ENCODE results near the gene CARD11. TPM values are rescaled to one million over a fixed set of nuclear protein-coding genes. Genes with fewer than 3 reads are reported as not detected.

Gene CARD11
- total and polyA plus RNA-seq, 8 donors = 2.7 to 8.1 (median 3.9) TPM

DNA sequence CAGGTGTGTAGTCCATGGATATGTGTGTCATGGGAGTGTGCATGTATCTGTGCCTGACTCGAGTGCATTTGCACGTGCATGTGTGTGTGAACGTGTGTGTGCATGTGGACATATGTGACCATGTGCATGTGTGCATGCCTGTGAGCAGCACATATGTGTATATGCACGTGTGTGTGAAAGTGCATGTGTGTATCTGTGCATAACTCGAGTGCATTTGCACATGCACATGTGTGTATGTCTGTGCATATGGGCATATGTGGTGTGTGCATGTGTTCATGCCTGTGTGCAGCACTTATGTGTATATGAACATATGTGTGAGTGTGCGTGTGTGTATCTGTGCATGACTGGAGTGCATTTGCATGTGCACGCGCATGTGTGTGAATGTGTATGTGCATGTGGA lies 164.3 kb downstream of the CARD11 start:
- no peak overlapping the region for H3K27ac ChIP-seq
- DNase-seq = no peak
- no peaks in the 10 kb centered on the region for H3K4me1 ChIP-seq
- H3K36me3 ChIP-seq = no peaks in the 10 kb centered on the region
- H3K9me3 ChIP-seq = no peaks in the 10 kb centered on the region
- intact Hi-C loops (cut with DNase I) = no loop called here
- peaks cover 0 to 10% of the 10 kb centered on the region in 2 donors for H3K27me3 ChIP-seq
- ATAC-seq = no peak
- no peak for TF ChIP-seq CTCF (IDR thresholded peaks at IDR 0.05)
- H3K4me3 ChIP-seq = no peak overlapping the region

DNA sequence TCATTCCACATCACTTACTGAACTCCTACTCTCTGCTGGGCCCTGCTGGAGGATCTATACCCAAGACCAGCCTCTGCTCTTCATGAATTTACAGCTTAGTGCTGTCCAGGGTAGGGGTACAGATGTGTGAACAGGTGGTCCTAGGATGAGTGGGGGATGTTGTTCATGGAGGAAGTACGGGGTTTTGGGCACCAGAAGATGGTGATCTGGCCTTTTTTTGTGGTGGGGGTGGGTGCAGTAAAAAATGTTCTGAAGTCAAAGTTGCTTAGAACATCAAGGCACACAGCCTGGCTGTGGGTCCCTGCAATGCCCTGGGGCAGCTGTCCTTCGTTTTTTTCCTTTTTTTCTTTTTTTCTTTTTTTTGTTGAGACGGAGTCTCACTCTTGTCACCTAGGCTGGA lies 165.4 kb downstream of the CARD11 start:
- H3K27me3 ChIP-seq = peaks cover 0 to 10% of the 10 kb centered on the region in 2 donors
- intact Hi-C loops (cut with DNase I) = no loop called here
- DNase-seq = no peak
- no peak for TF ChIP-seq CTCF (IDR thresholded peaks at IDR 0.05)
- no peaks in the 10 kb centered on the region for H3K36me3 ChIP-seq
- H3K4me1 ChIP-seq = no peaks in the 10 kb centered on the region
- no peak for ATAC-seq
- no peak overlapping the region for H3K27ac ChIP-seq
- H3K9me3 ChIP-seq = no peaks in the 10 kb centered on the region
- no peak overlapping the region for H3K4me3 ChIP-seq

- peak; percentile 21 for ATAC-seq
- Histone ChIP-seq H3K27me3 (peaks cover 0 to 10% of the 10 kb centered on the region in 2 donors), H3K36me3 (no peaks in the 10 kb centered on the region), H3K9me3 (no peaks in the 10 kb centered on the region), H3K27ac (no peak overlapping the region), H3K4me3 (no peak overlapping the region), H3K4me1 (peaks cover 0 to under 1% of the 10 kb centered on the region in 2 donors)
- DNase-seq = no peak
- no peak for TF ChIP-seq CTCF (IDR thresholded peaks at IDR 0.05)
- intact Hi-C loops (cut with DNase I) = no loop called here
Observed at GRCh38 chr7:2876031-2876731, 167.5 kb downstream of the CARD11 start.

DNA sequence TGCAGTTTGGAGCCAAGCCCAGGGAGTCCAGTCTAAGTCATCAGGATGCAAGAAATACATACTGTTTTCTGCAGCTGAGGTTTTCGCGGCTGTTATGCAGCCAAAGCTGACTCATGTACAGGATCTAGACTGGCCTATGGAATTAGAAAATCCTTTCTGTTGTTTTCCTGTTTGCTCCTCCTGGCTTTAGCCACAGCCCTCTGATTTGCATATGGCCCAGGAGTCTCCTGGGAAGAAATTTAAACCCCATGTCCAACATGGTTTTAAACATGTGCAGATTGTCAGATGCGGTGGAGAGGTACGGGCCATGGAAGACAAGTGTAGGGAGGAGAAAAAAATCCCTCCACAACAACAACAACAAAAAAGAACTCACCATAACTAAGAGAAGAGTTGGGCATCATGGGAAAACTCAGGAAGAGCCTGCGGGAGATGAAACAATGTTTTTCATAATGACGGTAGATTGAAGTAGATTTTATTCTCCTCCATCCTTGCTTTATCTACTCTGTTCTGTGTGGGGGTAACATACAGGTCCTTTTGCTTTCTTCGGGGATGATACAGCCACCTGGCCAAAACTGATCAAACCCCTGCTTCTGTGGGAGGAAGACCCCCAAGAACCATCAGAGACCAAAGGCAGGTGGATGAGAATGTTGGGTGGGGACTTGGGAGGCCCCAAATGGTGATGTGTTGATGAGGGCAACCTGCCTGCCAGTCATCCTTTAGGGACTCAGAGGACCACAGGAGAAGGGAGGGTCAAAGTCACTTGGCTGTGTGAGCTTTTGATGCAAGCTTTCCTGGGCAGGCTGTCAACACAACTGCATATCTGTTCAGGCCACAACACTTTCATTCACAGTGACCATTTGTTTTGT lies 169.7 kb downstream of the CARD11 start:
- no peak overlapping the region for H3K4me3 ChIP-seq
- H3K27me3 ChIP-seq = peaks cover 0 to 5% of the 10 kb centered on the region in 2 donors
- H3K27ac ChIP-seq = no peak overlapping the region
- ATAC-seq (no peak), DNase-seq (no peak)
- H3K9me3 ChIP-seq = no peaks in the 10 kb centered on the region
- peaks cover 0 to 11% of the 10 kb centered on the region in 2 donors for H3K4me1 ChIP-seq
- intact Hi-C loops (cut with DNase I) = no loop called here
- H3K36me3 ChIP-seq = no peaks in the 10 kb centered on the region
- TF ChIP-seq CTCF (IDR thresholded peaks at IDR 0.05) = no peak

- Histone ChIP-seq H3K27me3 (peaks cover 0 to 5% of the 10 kb centered on the region in 2 donors), H3K9me3 (no peaks in the 10 kb centered on the region), H3K36me3 (no peaks in the 10 kb centered on the region), H3K27ac (no peak overlapping the region), H3K4me3 (no peak overlapping the region), H3K4me1 (peaks cover 0 to 11% of the 10 kb centered on the region in 2 donors)
- ATAC-seq (no peak), DNase-seq (peak in 1 of 4 donors; percentile 15)
- intact Hi-C loops (cut with DNase I) = no loop called here
- TF ChIP-seq CTCF (IDR thresholded peaks at IDR 0.05) = no peak
Observed at GRCh38 chr7:2873146-2873545, 170.5 kb downstream of the CARD11 start.

All from left lung (tissue), 10 donors.